Measurements from ENCODE around the gene ICA1.

ICA1 gene

GRCh38 chr7:8165150-8165549, 96.8 kb downstream of the ICA1 start:
- CTCF ChIA-PET = no interaction called here
- Histone ChIP-seq H3K36me3 (ENCODE audit: control insufficient read depth in 2 of 2, insufficient read depth in 1 of 2, low read length in 2 of 2) (no peaks in the 10 kb centered on the region), H3K9me3 (ENCODE audit: control insufficient read depth, insufficient read depth, low read depth, low read length) (no peaks in the 10 kb centered on the region), H3K4me1 (ENCODE audit: control insufficient read depth, insufficient read depth, low read length) (no peaks in the 10 kb centered on the region), H3K27ac (ENCODE audit: extremely low read depth, low read depth, low read length) (no peak overlapping the region), H3K4me3 (ENCODE audit: low read depth, low read length) (no peak overlapping the region)
- TF ChIP-seq ZNF292 (tag by site-specific recombination; IDR thresholded peaks at IDR 0.05; ENCODE audit: borderline replicate concordance, low read depth) = no peak
- TF ChIP-seq ZNF426 (tag by site-specific recombination; IDR thresholded peaks at IDR 0.05) = no peak
- no peak for TF ChIP-seq SETDB1 (IDR thresholded peaks at IDR 0.05; ENCODE audit: insufficient read length, low read length)
- TF ChIP-seq ZNF670 (tag by site-specific recombination; IDR thresholded peaks at IDR 0.05; ENCODE audit: low read depth) = no peak
- no peak for TF ChIP-seq ZNF692 (tag by site-specific recombination; IDR thresholded peaks at IDR 0.05)
- TF ChIP-seq ZNF16 (tag by site-specific recombination; IDR thresholded peaks at IDR 0.05; ENCODE audit: low read depth) = no peak
- TF ChIP-seq BCL6B (tag by site-specific recombination; IDR thresholded peaks at IDR 0.05) = no peak
- TF ChIP-seq REPIN1 (tag by site-specific recombination; IDR thresholded peaks at IDR 0.05; ENCODE audit: low read depth) = no peak
- TF ChIP-seq WT1 (tag by site-specific recombination; IDR thresholded peaks at IDR 0.05) = no peak
- TF ChIP-seq ZNF18 (tag by site-specific recombination; IDR thresholded peaks at IDR 0.05) = no peak
- no peak for TF ChIP-seq GFI1B (tag by site-specific recombination; IDR thresholded peaks at IDR 0.05)
- TF ChIP-seq ZNF555 (tag by site-specific recombination; conservative IDR thresholded peaks at IDR 0.05) = no peak
- no peak for TF ChIP-seq ZNF24 (tag by site-specific recombination; IDR thresholded peaks at IDR 0.05)
- POLR2A ChIA-PET = no interaction called here

- POLR2A ChIA-PET = no interaction called here
- H3K9me3 ChIP-seq (ENCODE audit: control insufficient read depth, insufficient read depth, low read depth, low read length) = no peaks in the 10 kb centered on the region
- H3K36me3 ChIP-seq (ENCODE audit: control insufficient read depth in 2 of 2, insufficient read depth in 1 of 2, low read length in 2 of 2) = no peaks in the 10 kb centered on the region
- H3K4me3 ChIP-seq (ENCODE audit: low read depth, low read length) = no peak overlapping the region
- H3K4me1 ChIP-seq (ENCODE audit: control insufficient read depth, insufficient read depth, low read length) = no peaks in the 10 kb centered on the region
- TF ChIP-seq PRDM1 (tag by site-specific recombination; IDR thresholded peaks at IDR 0.05) = no peak
- H3K27ac ChIP-seq (ENCODE audit: extremely low read depth, low read depth, low read length) = no peak overlapping the region
- CTCF ChIA-PET = interaction anchor here (0.6 kb wide), 1 partner anchor 501 kb away, joined by 3 read pairs; no protein-coding TSS in a partner anchor
Measured at GRCh38 chr7:8162181-8162580, 99.8 kb downstream of the ICA1 start.

GRCh38 chr7:8161364-8161828, 100.6 kb downstream of the ICA1 start:
- POLR2A ChIA-PET = no interaction called here
- Histone ChIP-seq H3K9me3 (ENCODE audit: control insufficient read depth, insufficient read depth, low read depth, low read length) (no peaks in the 10 kb centered on the region), H3K27ac (ENCODE audit: extremely low read depth, low read depth, low read length) (no peak overlapping the region), H3K36me3 (ENCODE audit: control insufficient read depth in 2 of 2, insufficient read depth in 1 of 2, low read length in 2 of 2) (no peaks in the 10 kb centered on the region), H3K4me3 (ENCODE audit: low read depth, low read length) (no peak overlapping the region), H3K4me1 (ENCODE audit: control insufficient read depth, insufficient read depth, low read length) (no peaks in the 10 kb centered on the region)
- CTCF ChIA-PET = interaction anchor here (0.6 kb wide), 1 partner anchor 500 kb away, joined by 3 read pairs; no protein-coding TSS in a partner anchor
- TF ChIP-seq ZNF404 (tag by site-specific recombination; IDR thresholded peaks at IDR 0.05) (no peak), ZNF16 (tag by site-specific recombination; IDR thresholded peaks at IDR 0.05; ENCODE audit: low read depth) (no peak), ZNF175 (tag by site-specific recombination; IDR thresholded peaks at IDR 0.05) (no peak), ZNF548 (tag by site-specific recombination; IDR thresholded peaks at IDR 0.05) (no peak), ZNF830 (tag by site-specific recombination; IDR thresholded peaks at IDR 0.05; ENCODE audit: low read depth) (no peak), KLF10 (tag by site-specific recombination; IDR thresholded peaks at IDR 0.05) (no peak), KLF9 (tag by site-specific recombination; IDR thresholded peaks at IDR 0.05; ENCODE audit: low read depth) (no peak), OSR2 (tag by site-specific recombination; IDR thresholded peaks at IDR 0.05) (no peak), ZBTB1 (tag by site-specific recombination; IDR thresholded peaks at IDR 0.05) (no peak), ZNF707 (tag by site-specific recombination; IDR thresholded peaks at IDR 0.05) (no peak), ZNF513 (tag by site-specific recombination; IDR thresholded peaks at IDR 0.05) (no peak)

Data from HEK293 (cell line).